Natural killer cell (primary cell): ENCODE data around the gene SPG11. TPM values are rescaled to one million over a fixed set of nuclear protein-coding genes. Genes with fewer than 3 reads are reported as not detected.

Source experiments
- ATAC-seq, 3 donors: fragments of 150-1000 bp in 2 of 3; fragments of 200-7000 bp in 1 of 3; cut with Tn5 transposase; 1 replicate in 1 of 3; 2 replicates in 2 of 3; pipeline ENCODE4 v1.10.0; 2021; ENCODE audit warnings: mild to moderate bottlenecking in 2 of 3, moderate library complexity in 2 of 3
- DNase-seq, 2 donors: peaks; one replicate each; pipeline versions ENCODE4 v3.0.0 to v3.0.0-alpha.2; 2013 to 2021; ENCODE audit warnings: mixed read lengths in 1 of 2
- H3K27ac ChIP-seq: one replicate; pipeline ENCODE4 v1.5.1; 2013; ENCODE audit warnings: mild to moderate bottlenecking, low read length
- H3K27me3 ChIP-seq: one replicate; pipeline ENCODE4 v1.6.1; 2013; ENCODE audit warnings: low read length; ENCODE audit not compliant: control insufficient read depth, insufficient read depth
- H3K36me3 ChIP-seq: one replicate; pipeline ENCODE4 v1.6.1; 2013; ENCODE audit warnings: low read length; ENCODE audit not compliant: control insufficient read depth, insufficient read depth
- H3K4me1 ChIP-seq: one replicate; pipeline ENCODE4 v1.6.1; 2013; ENCODE audit warnings: low read length; ENCODE audit not compliant: control insufficient read depth, insufficient read depth
- H3K4me3 ChIP-seq: one replicate; pipeline ENCODE4 v1.5.1; 2013; ENCODE audit warnings: low read length
- H3K9me3 ChIP-seq: one replicate; pipeline ENCODE4 v1.6.1; 2013; ENCODE audit warnings: low read length; ENCODE audit not compliant: control insufficient read depth, insufficient read depth
- H3K27ac Mint-ChIP-seq, 2 donors: one replicate each; pipeline ENCODE4 v1.8.0; 2022; ENCODE audit warnings: mild to moderate bottlenecking in 2 of 2, mixed read lengths in 2 of 2, moderate library complexity in 1 of 2
- H3K27me3 Mint-ChIP-seq, 2 donors: one replicate each; pipeline ENCODE4 v1.8.0; 2022; ENCODE audit warnings: low read depth in 2 of 2, mixed read lengths in 2 of 2
- H3K36me3 Mint-ChIP-seq: one replicate; pipeline ENCODE4 v1.8.0; 2022; ENCODE audit warnings: mixed read lengths
- H3K4me1 Mint-ChIP-seq, 2 donors: one replicate each; pipeline ENCODE4 v1.8.0; 2022; ENCODE audit warnings: mixed read lengths in 2 of 2
- H3K4me3 Mint-ChIP-seq: one replicate; pipeline ENCODE4 v1.8.0; 2022; ENCODE audit warnings: mild to moderate bottlenecking, moderate library complexity, mixed read lengths
- H3K9me3 Mint-ChIP-seq, 2 donors: one replicate each; pipeline ENCODE4 v1.8.0; 2022; ENCODE audit warnings: mixed read lengths in 2 of 2
- intact Hi-C: fragments of 100-400 bp; cut with micrococcal nuclease; formaldehyde crosslinking; loops from one replicate; pipeline ENCODE4 v1.14.2; 2022
- total RNA-seq, 4 donors: library from RNA; stranded (reverse); fragments of 120-200 nt in 1 of 4; gene quantifications; one replicate each; pipeline versions ENCODE4 v1.2.3 to v1.2.4, GENCODE V29; 2013 to 2022
- TF ChIP-seq, protein P1 (sequence below): fragments of 200-600 bp; IDR thresholded peaks from one replicate; pipeline ENCODE4 v1.8.0; 2022; ENCODE audit warnings: antibody characterized with exemption

The SPG11 gene
- total RNA-seq, 3 donors from 2014 or later (not counting 1 experiment from before 2014, with no cell fraction given) = 123 to 154 (median 153) TPM

DNA sequence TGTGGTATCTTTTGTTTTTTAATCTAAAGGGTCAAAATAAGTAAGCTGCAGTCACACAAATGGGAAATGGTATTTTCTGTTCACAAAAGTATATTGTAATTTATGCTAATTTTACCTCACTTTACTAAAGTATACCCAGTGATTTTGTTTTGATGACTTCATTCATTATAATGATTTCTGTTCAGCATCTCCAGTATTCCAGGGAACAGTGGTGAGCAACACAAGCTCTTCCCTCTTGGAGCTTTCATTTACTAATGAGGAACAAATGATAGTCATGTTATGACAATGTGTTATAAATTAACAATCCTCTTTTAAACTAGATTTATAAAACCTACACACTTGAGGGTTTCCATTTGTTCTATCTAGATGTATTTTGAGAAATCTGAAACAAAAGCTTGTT is 147.0 kb downstream of the SPG11 start:
- TF ChIP-seq, protein P1, sequence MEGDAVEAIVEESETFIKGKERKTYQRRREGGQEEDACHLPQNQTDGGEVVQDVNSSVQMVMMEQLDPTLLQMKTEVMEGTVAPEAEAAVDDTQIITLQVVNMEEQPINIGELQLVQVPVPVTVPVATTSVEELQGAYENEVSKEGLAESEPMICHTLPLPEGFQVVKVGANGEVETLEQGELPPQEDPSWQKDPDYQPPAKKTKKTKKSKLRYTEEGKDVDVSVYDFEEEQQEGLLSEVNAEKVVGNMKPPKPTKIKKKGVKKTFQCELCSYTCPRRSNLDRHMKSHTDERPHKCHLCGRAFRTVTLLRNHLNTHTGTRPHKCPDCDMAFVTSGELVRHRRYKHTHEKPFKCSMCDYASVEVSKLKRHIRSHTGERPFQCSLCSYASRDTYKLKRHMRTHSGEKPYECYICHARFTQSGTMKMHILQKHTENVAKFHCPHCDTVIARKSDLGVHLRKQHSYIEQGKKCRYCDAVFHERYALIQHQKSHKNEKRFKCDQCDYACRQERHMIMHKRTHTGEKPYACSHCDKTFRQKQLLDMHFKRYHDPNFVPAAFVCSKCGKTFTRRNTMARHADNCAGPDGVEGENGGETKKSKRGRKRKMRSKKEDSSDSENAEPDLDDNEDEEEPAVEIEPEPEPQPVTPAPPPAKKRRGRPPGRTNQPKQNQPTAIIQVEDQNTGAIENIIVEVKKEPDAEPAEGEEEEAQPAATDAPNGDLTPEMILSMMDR = no peak
- Histone ChIP-seq H3K9me3 (no peaks in the 10 kb centered on the region), H3K27me3 (no peaks in the 10 kb centered on the region), H3K4me1 (no peaks in the 10 kb centered on the region), H3K27ac (no peak overlapping the region), H3K36me3 (peaks cover 30% of the 10 kb centered on the region), H3K4me3 (no peak overlapping the region)
- Mint-ChIP-seq H3K36me3 (no peaks in the 10 kb centered on the region), H3K27me3 (no peaks in the 10 kb centered on the region), H3K27ac (no peak overlapping the region), H3K4me1 (no peaks in the 10 kb centered on the region), H3K9me3 (no peaks in the 10 kb centered on the region), H3K4me3 (no peak overlapping the region)
- DNase-seq (no peak), ATAC-seq (no peak)
- intact Hi-C loops = no loop called here

Other genes with a start within 250 kb of the SPG11 start
- 100 to 1,000 TPM in 1 of 3 donors, 10 to 100 TPM in 2; 89.5 to 108 (median 96.5) TPM for gene CTDSPL2, start 236.0 kb downstream of the SPG11 start, total RNA-seq
- 10 to 100 TPM; 53.1 to 75.7 (median 72.4) TPM for gene EIF3J, start 126.5 kb downstream of the SPG11 start, total RNA-seq
- gene PATL2, start 47.7 kb upstream of the SPG11 start, total RNA-seq = 100 to 1,000 TPM; 101 to 145 (median 112) TPM
- gene B2M, start 47.9 kb upstream of the SPG11 start, total RNA-seq = 1,000 to 10,000 TPM; 7,484 to 8,893 (median 7,665) TPM
- gene TRIM69, start 72.9 kb upstream of the SPG11 start, total RNA-seq = 10 to 100 TPM; 14.2 to 20.1 (median 16.3) TPM